ENCODE results near the gene PPDPF.
"Not testable (repeated sequence)": the region's sequence is repeated elsewhere in the genome, so short reads cannot be mapped to it uniquely, and the experiment has no call there.

PPDPF gene

GRCh38 chr20:63501818-63502670 lies 18.5 kb upstream of the PPDPF start:
- DNase-seq = peak; percentile 87

- peak; percentile 76 for DNase-seq
Observed at GRCh38 chr20:63502671-63503172, 17.8 kb upstream of the PPDPF start.

GRCh38 chr20:63503524-63503923 lies 17.0 kb upstream of the PPDPF start:
- no peak for DNase-seq

- no peak for DNase-seq
Observed at GRCh38 chr20:63504642-63505041, 15.9 kb upstream of the PPDPF start.

DNA sequence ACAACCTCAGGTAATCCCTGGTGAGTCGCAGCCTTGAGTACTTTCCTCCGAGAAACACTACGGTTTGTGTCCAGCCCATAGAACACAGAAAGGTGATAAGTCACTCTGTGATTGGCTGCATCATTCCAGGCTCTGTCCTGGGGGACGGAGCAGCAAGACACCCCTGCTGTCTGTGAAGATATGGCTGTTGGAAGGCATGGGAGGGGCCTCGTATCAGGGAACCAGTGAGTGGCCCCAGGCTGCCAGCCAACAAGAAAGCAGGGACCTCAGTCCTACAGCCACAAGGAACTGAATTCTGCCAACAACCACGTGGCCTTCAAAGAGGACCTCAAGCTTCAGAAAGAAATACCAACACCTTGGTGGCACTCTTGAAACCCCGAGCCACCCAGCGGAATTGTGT lies 15.3 kb upstream of the PPDPF start:
- no peak for DNase-seq

- no peak for DNase-seq
Observed at GRCh38 chr20:63505723-63506122, 14.8 kb upstream of the PPDPF start.

- no peak for DNase-seq
Observed at GRCh38 chr20:63507083-63507743, 13.4 kb upstream of the PPDPF start.

DNA sequence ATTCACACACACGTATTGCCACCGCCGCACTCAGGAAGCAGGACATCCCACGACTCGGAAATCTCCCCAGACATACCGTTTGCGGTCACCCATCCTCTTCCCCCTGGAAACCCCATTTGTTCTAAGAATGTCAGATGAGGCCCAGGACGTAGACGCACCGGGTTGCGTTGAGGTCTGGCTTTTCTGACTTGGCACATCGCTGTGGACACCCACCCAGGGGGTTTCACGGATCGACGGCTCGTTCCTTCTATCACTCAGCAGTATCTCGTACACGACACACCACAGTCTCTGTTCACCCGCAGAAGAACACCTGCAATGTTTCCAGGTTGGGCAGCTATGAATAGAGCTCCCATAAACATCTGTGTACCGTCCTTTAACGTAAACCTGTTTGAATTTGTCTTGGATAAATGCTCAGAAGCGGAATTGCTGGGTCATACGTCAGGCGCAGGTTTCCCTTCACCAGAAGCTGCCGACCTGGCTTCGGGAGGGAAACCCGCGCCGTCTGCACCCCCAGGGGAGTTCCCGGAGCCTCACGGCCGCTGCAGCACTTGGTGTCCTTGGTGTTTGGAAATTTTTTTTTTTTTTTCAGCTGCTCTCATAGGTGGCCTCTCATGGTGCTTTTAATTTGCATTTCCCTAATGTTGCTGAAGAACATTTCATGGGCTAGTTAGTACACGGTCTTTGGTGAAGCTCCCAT lies 12.3 kb upstream of the PPDPF start:
- DNase-seq = no peak

DNA sequence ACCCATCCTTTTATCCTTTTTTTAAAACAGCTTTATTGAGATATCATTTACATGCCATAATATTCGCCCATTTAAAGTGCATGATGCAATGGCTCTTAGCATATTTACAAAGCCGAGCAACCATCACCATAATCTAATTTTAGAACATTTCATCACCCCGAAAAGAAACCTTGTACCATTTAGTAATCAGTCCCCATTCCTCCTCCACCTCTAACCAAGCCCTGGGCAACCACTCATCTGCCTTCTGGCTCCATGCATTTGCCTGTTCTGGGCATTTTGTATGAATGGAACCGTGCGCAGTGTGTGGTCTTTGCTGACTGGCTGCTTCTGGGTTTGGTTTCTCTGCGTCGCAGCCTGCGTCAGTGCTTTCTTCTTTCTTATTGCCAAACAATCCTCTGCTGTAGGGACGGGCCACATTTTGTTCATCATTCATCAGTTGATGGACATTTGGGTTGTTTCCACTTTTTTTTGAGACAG lies 11.4 kb upstream of the PPDPF start:
- no peak for DNase-seq

DNA sequence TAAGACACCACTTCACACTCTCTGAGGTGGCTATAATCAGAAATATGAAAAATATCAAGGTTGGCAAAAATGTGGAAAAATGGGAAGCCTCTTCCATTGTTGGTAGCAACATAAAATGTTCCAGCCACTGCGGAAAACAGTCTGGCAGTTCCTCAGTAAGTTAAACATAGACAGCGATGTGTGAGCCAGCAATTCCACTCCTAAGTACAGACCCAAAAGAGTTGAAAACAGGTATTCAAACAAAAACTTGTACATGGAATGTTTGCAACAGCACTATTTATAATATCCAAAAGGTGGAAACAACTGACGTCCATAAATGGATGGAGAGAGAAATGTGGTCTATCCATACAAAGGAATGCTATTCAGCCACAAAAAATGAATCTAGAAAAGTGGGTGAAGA lies 7.4 kb upstream of the PPDPF start:
- no peak for DNase-seq

- DNase-seq = not testable (repeated sequence)
Observed at GRCh38 chr20:63514520-63514919, 6.0 kb upstream of the PPDPF start.

- no peak for DNase-seq
Observed at GRCh38 chr20:63517376-63518309, 2.9 kb upstream of the PPDPF start.

- DNase-seq = no peak
Observed at GRCh38 chr20:63518351-63518861, 2.2 kb upstream of the PPDPF start.

DNA sequence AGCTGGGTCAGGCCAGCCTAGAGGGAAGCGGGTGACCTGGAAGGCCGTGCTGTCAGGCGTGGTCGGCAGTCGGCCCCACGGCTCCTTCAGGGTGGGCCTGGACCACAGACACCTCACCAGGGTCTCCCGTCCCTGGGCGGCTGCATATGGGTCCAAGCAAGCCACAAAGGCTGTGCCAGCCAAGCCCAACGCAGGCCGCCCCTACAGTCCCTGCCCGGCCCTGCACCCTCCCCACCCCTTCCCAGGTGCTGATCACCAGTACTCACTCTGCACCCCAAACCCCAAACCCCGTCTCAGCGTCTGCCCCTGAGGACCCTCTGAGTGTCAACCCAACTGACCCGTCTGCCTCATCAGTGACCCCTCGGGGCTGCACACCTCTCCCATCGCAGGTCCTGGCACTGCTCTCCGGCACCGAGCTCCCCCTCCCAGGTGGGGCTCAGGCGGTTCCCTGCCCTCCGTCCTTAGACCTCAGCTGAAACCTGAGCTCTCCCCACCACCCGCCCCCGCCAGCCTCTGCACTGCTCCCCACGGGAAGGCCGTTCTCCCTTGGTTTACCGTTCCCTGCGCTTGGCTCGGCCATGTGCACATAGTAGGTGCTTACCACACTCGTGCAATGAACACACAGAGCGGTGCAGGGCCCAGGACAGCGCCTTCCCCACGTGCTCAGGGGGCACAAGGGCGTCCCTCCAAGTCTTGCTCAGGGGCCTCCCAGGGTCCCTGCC lies 1.5 kb upstream of the PPDPF start:
- no peak for DNase-seq

DNA sequence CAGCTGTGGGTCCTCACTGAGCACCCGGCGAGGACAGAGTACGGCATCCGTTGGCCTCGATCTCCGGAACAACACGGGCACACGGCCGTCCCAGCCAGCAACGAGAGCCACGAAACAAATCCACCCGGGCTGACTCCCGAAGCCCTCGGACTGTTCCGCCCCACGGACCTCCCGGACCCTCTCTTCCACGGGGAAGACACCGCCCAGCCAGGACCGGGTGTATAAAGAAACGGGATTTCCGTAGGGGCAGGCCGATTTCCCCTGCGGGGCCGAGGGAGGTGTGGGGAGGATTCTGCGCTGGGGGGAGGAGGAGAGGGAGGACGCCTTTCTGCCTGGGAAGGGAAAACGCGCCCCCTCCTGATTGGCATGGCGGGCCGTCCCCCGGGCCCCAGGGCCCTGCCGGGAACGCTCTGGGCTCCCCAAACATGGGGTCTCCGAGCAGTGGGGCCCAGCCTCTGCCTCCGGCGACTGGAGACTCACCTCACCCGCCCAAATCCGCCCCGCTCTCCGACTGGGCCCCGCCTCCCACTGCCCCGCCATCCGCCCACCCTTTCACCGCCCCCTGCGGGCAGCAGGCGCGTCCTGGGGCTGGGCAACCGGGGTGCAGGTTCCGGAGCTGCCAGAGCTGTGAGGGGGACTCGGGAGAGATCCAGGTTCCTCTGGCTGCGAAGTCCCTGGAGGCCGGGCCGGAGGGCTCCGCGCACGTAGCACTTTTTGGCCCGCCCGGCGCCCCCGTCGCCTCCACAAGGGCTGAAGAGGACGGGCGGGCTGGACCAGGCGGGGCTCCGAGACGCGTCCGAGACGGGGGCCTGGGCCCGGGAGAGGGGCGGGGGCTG lies 679 bp upstream of the PPDPF start:
- DNase-seq = peak; percentile 83

GRCh38 chr20:63520934-63521601 lies 503 bp downstream of the PPDPF start:
- peak; percentile 37 for DNase-seq

- no peak for DNase-seq
Observed at GRCh38 chr20:63521602-63522001, 1.0 kb downstream of the PPDPF start.

- DNase-seq = no peak
Observed at GRCh38 chr20:63522091-63522868, 1.7 kb downstream of the PPDPF start.
